Heart right ventricle (tissue), 16 donors: ENCODE measurements around the gene FHIT. TPM values are rescaled to one million over a fixed set of nuclear protein-coding genes. Genes with fewer than 3 reads are reported as not detected.

ENCODE experiments used
- ATAC-seq, 8 donors: fragments of 200-7000 bp; cut with Tn5 transposase; one replicate each; pipeline ENCODE4 v1.9.1; 2020; ENCODE audit warnings: mild to moderate bottlenecking in 8 of 8, moderate library complexity in 8 of 8, moderate number of reproducible peaks in 1 of 8
- DNase-seq, 2 donors: peaks; one replicate each; pipeline ENCODE4 v3.0.0-alpha.2; 2020
- H3K27ac ChIP-seq, 10 donors: fragments of 200-600 bp; sonication (generic) in 2 of 10; one replicate each; pipeline versions ENCODE4 v1.5.0 to v1.8.0; 2020 to 2022; ENCODE audit warnings: mild to moderate bottlenecking in 3 of 10
- H3K27me3 ChIP-seq, 7 donors: fragments of 200-600 bp; one replicate each; pipeline ENCODE4 v1.8.0; 2021 to 2022; ENCODE audit warnings: mild to moderate bottlenecking in 2 of 7
- H3K36me3 ChIP-seq, 9 donors: fragments of 200-600 bp; sonication (generic) in 1 of 9; one replicate each; pipeline versions ENCODE4 v1.5.0 to v1.8.0; 2020 to 2022; ENCODE audit warnings: mild to moderate bottlenecking in 2 of 9
- H3K4me1 ChIP-seq, 9 donors: fragments of 200-600 bp; sonication (generic) in 1 of 9; one replicate each; pipeline versions ENCODE4 v1.5.0 to v1.8.0; 2020 to 2022; ENCODE audit warnings: mild to moderate bottlenecking in 4 of 9
- H3K4me3 ChIP-seq, 10 donors: fragments of 200-600 bp; sonication (generic) in 2 of 10; one replicate each; pipeline versions ENCODE4 v1.5.0 to v1.8.0; 2020 to 2022; ENCODE audit warnings: mild to moderate bottlenecking in 7 of 10, moderate library complexity in 2 of 10
- H3K9me3 ChIP-seq, 11 donors: fragments of 200-600 bp in 10 of 11; sonication (generic) in 2 of 11; one replicate each; pipeline versions ENCODE4 v1.5.0 to v1.8.0; 2013 to 2022; ENCODE audit warnings: mild to moderate bottlenecking in 2 of 11, control low read depth in 1 of 11, moderate library complexity in 1 of 11
- WGBS, 2 donors: extraction: QIAGEN DNeasy Blood & Tissue Kit; methylation state at CpG; one replicate each; pipeline ENCODE4 v1.1.7; 2013; ENCODE audit warnings: inconsistent platforms in 1 of 2; 5-methylcytosine and 5-hydroxymethylcytosine counted together
- intact Hi-C, 10 donors: fragments of 100-400 bp; cut with DNase I; formaldehyde crosslinking; loops; one replicate each; pipeline versions ENCODE4 v1.11.1 to v1.14.2; 2022
- polyA plus RNA-seq, 2 donors: library from polyadenylated mRNA; stranded (reverse); fragments of 200-250 nt; gene quantifications; one replicate each; pipeline ENCODE4 v1.2.3, GENCODE V29; 2013
- total RNA-seq, 10 donors: library from RNA; stranded (reverse); fragmentation: NEBNext Ultra II Directional in 3 of 10; extraction: Animal tissue kit (Norgen Biotek cat#: 25700) in 3 of 10; gene quantifications; one replicate each; pipeline versions ENCODE4 v1.2.1 to v1.2.4, GENCODE V29; 2021 to 2023
- TF ChIP-seq, protein P1 (sequence below), 9 donors: fragments of 200-600 bp; sonication (generic) in 2 of 9; IDR thresholded peaks; one replicate each; pipeline versions ENCODE4 v1.5.0 to v1.8.0; 2021 to 2022; ENCODE audit warnings: antibody characterized with exemption in 9 of 9, mild to moderate bottlenecking in 5 of 9, moderate library complexity in 1 of 9
- donor health status: Arrhythmogenic right ventricular cardiomyopathy.
- donor health status: ischemic (EF 13 %, LVEDD 7.1; RV severe dilation, severe dysfunction).
- donor health status: healthy with polysubstance abuse.
- donor health status: DM: no; HTN: yes; CAD: no.
- donor health status: DM: no; HTN: no; CAD: no.
- donor health status: ischemic (EF 25% LVEDD 6.9; RV normal size, moderate dysfunction).
- donor health status: ischemic (EF 25% LVEDD 5.7; RV mildly dilated, moderate dysfunction).
- donor health status: healthy.
- donor health status: DM: yes; HTN: yes; CAD: no.
- donor health status: Ischemic cardiomyopathy.
- donor health status: ischemic (EF 35%, LVEDD 5.7; RV mildly dilated, moderate dysfunction).
- donor health status: nonischemic (EF 11% LVEDD 7.7; RV severe dilation, severe dysfunction).
- donor health status: DM: yes; HTN: yes; CAD: no.
- donor health status: PGD.
- donor health status: ischemic (EF 29% LVEDD 5.4; RV normal size, mild dysfunction).
- donor health status: nonischemic (EF 23%, LVEDD 6.1; RV moderate dilation, normal function).

FHIT gene
- total and polyA plus RNA-seq, 12 donors = 4.7 to 25.5 (median 18.3) TPM

DNA sequence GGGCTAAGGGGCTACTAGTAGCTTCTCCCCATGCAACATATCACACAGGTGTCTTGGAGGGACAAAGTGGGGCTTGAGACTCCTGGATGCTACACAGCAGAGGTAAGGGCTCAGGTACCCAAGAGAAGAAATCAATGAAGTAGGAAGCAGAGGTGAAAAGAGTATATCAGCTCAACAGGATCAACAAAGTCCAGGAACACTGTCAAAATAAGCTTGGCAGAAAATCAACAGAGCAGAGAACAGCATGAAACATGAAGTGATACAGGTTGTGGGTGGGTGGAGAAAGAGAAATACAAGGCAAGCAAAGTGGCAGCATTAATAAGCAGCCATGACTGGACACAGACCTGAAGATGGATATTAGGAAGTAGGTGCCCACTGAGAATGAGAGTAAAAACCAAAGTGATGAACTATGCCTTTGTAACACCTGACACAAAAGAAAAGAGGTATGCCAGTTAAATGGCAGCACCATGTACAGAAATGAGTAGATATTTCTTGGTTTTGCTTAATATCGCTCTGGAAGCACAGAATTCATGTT, 637.4 kb downstream of the FHIT start:
- 86 to 96% methylated on average over 1 of the region's 1 CpG for WGBS, 2 donors
- no peaks in the 10 kb centered on the region for H3K27me3 ChIP-seq
- peaks cover 0 to 4% (median 0%) of the 10 kb centered on the region in 11 donors for H3K9me3 ChIP-seq
- DNase-seq (no peak), ATAC-seq (no peak)
- H3K4me3 ChIP-seq = no peak overlapping the region
- no peaks in the 10 kb centered on the region for H3K36me3 ChIP-seq
- peaks cover 0 to 6% (median 0%) of the 10 kb centered on the region in 9 donors for H3K4me1 ChIP-seq
- H3K27ac ChIP-seq = no peak overlapping the region
- intact Hi-C loops = no loop called here
- TF ChIP-seq, protein P1, sequence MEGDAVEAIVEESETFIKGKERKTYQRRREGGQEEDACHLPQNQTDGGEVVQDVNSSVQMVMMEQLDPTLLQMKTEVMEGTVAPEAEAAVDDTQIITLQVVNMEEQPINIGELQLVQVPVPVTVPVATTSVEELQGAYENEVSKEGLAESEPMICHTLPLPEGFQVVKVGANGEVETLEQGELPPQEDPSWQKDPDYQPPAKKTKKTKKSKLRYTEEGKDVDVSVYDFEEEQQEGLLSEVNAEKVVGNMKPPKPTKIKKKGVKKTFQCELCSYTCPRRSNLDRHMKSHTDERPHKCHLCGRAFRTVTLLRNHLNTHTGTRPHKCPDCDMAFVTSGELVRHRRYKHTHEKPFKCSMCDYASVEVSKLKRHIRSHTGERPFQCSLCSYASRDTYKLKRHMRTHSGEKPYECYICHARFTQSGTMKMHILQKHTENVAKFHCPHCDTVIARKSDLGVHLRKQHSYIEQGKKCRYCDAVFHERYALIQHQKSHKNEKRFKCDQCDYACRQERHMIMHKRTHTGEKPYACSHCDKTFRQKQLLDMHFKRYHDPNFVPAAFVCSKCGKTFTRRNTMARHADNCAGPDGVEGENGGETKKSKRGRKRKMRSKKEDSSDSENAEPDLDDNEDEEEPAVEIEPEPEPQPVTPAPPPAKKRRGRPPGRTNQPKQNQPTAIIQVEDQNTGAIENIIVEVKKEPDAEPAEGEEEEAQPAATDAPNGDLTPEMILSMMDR (IDR thresholded peaks at IDR 0.05) = no peak

DNA sequence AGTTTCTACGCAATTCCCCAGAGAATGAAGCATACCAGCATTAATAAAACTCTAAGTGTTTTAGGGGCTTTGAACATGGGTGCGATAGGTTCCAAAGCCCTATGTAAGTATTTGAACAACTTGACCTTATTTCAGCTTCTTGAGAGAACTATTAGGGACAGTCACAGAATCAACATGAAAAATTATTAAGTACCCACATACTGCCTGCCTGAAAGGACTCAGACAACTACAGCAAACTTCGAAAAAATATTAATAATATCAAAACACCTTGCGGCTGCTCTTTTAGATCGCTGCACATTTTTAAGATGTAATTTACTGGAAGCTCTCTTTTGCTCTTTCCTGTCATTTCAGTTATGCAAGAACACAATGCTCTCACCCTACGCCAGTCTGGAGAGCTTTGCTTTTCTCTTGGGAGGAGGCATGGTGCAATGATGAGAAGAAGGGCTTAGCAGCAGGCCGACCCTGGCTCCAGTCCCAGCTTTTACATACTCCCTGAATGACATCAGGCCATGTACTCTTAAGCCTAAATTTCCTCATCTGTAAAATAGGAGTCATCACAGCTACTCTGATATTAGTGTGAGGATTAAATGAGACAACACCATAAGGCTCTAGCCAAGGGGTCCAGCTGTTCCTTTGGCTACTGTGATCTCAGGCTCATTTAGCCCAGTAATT, 640.7 kb downstream of the FHIT start:
- no peaks in the 10 kb centered on the region for H3K27me3 ChIP-seq
- TF ChIP-seq, protein P1 (IDR thresholded peaks at IDR 0.05) = no peak
- 53 to 61% methylated on average over 7 of the region's 7 CpGs for WGBS, 2 donors
- H3K36me3 ChIP-seq = no peaks in the 10 kb centered on the region
- peaks cover 0 to 6% (median 0%) of the 10 kb centered on the region in 9 donors for H3K4me1 ChIP-seq
- H3K27ac ChIP-seq = no peak overlapping the region
- no peak overlapping the region for H3K4me3 ChIP-seq
- DNase-seq = peak; percentile 27 to 52
- peaks cover 0 to 3% (median 0%) of the 10 kb centered on the region in 11 donors for H3K9me3 ChIP-seq
- intact Hi-C loops = no loop called here
- ATAC-seq = peak in 6 of 8 donors; percentile 58 to 98 (median 87)

DNA sequence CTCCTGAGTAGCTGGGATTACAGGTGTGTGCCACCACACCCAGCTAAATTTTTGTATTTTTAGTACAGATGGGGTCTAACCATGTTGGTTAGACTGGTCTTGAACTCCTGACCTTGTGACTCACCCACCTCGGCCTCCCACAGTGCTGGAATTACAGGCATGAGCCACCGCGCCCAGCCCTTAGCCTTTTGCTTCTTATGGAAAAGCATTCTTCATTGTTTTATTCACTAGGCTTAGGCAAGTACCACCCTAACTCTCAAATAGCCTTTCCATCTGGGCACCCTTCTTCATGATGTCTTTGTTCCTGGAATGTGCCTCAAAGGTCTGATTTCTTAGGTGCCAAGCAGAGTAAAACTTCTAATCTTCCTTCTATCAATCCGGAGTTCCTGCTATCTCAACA, 641.8 kb downstream of the FHIT start:
- no peak overlapping the region for H3K4me3 ChIP-seq
- H3K27ac ChIP-seq = no peak overlapping the region
- peaks cover 0 to 6% (median 0%) of the 10 kb centered on the region in 9 donors for H3K4me1 ChIP-seq
- no peaks in the 10 kb centered on the region for H3K27me3 ChIP-seq
- no peak for ATAC-seq
- H3K36me3 ChIP-seq = no peaks in the 10 kb centered on the region
- intact Hi-C loops = no loop called here
- H3K9me3 ChIP-seq = peaks cover 0 to 3% (median 0%) of the 10 kb centered on the region in 11 donors
- no peak for DNase-seq
- 86 to 90% methylated on average over 4 of the region's 4 CpGs for WGBS, 2 donors
- TF ChIP-seq, protein P1 (IDR thresholded peaks at IDR 0.05) = no peak

DNA sequence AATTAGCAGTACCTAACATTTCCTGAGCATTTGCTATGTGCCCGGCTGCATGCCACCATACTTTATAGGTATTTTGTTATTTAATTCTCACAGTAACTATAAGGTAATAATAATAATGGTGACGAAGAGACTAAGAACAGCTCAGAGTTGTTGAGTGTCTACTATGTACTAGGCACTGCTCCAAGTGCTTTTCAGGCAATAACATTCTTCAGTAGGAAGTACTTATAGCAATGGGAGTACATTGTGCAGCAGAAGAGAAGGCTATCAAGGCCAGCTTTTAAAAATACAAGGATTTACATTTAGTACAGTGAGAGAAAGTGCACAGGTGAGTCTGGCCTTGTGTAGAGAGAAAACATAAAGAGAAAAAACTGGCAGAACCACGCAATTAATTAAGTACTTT, 647.4 kb downstream of the FHIT start:
- intact Hi-C loops = no loop called here
- WGBS, 2 donors = 83 to 85% methylated on average over 3 of the region's 3 CpGs
- ATAC-seq = peak in 1 of 8 donors; percentile 68
- Histone ChIP-seq H3K4me3 (no peak overlapping the region), H3K27me3 (no peaks in the 10 kb centered on the region), H3K36me3 (no peaks in the 10 kb centered on the region), H3K4me1 (peaks cover 0 to 3% (median 0%) of the 10 kb centered on the region in 9 donors), H3K9me3 (no peaks in the 10 kb centered on the region), H3K27ac (no peak overlapping the region)
- TF ChIP-seq, protein P1 (IDR thresholded peaks at IDR 0.05) = no peak
- DNase-seq = no peak
